Inferior parietal cortex (tissue), 1 donor: Measurements from ENCODE around the gene PCK2.
"Not testable (repeated sequence)": the region's sequence is repeated elsewhere in the genome, so short reads cannot be mapped to it uniquely, and the experiment has no call there.

Source experiments
- DNase-seq: peaks from one replicate; pipeline ENCODE4 v3.0.0-alpha.2; 2016; ENCODE audit errors: extremely low spot score

Gene PCK2

GRCh38 chr14:24093901-24094840 lies at the start of gene PCK2:
PCK2 (plus strand) TSS chr14:24094311; CDS start chr14:24094406, 95 bp downstream.
- DNase-seq = no peak

GRCh38 chr14:24049002-24049401 lies 45.1 kb upstream of the PCK2 start:
- not testable (repeated sequence) for DNase-seq

GRCh38 chr14:24050753-24051152 lies 43.4 kb upstream of the PCK2 start:
- DNase-seq = not testable (repeated sequence)

GRCh38 chr14:24051176-24051788 lies 42.8 kb upstream of the PCK2 start:
- no peak for DNase-seq

GRCh38 chr14:24051789-24052655 lies 42.1 kb upstream of the PCK2 start, which contains the start of gene CARMIL3:
CARMIL3 (plus strand) TSS chr14:24052009; CDS start chr14:24052154, 145 bp downstream.
- DNase-seq = peak; percentile 70

- DNase-seq = peak; percentile 48
These were observed 41.2 kb upstream of the PCK2 start for GRCh38 chr14:24052656-24053547.

- no peak for DNase-seq
These were observed 40.4 kb upstream of the PCK2 start for GRCh38 chr14:24053548-24054323.

- DNase-seq = no peak
These were observed 39.8 kb upstream of the PCK2 start for GRCh38 chr14:24054324-24054641.

- no peak for DNase-seq
These were observed 39.5 kb upstream of the PCK2 start for GRCh38 chr14:24054646-24055045.

GRCh38 chr14:24055971-24056799 lies 37.9 kb upstream of the PCK2 start:
- DNase-seq = no peak

- no peak for DNase-seq
These were observed 37.3 kb upstream of the PCK2 start for GRCh38 chr14:24056800-24057184.

GRCh38 chr14:24057271-24057670 lies 36.8 kb upstream of the PCK2 start:
- DNase-seq = no peak

GRCh38 chr14:24057867-24058259 lies 36.2 kb upstream of the PCK2 start:
- DNase-seq = no peak

GRCh38 chr14:24058260-24058950 lies 35.7 kb upstream of the PCK2 start:
- DNase-seq = peak; percentile 88

- no peak for DNase-seq
These were observed 35.1 kb upstream of the PCK2 start for GRCh38 chr14:24058951-24059475.

- no peak for DNase-seq
These were observed 34.2 kb upstream of the PCK2 start for GRCh38 chr14:24059841-24060388.

GRCh38 chr14:24060443-24060842 lies 33.7 kb upstream of the PCK2 start:
- no peak for DNase-seq
